GM12892 (cell line): ENCODE data around the gene PIGX.

Experiments used
- POLR2A ChIP-seq: IDR thresholded peaks from 2 replicates; pipeline ENCODE4 v1.6.1; 2011; ENCODE audit warnings: low read depth, low read length, control low read depth
- TAF1 ChIP-seq: IDR thresholded peaks from 2 replicates; pipeline ENCODE4 v1.6.1; 2011; ENCODE audit warnings: low read depth, mild to moderate bottlenecking, control low read depth, low read length, borderline replicate concordance

GRCh38 chr3:196777836-196778235 lies 65.7 kb downstream of the PIGX start:
- TF ChIP-seq TAF1 (no peak), POLR2A (no peak)
